HG03135 (cell line): Measurements from ENCODE around the gene ZNF25.
"Not testable (repeated sequence)": the region's sequence is repeated elsewhere in the genome, so short reads cannot be mapped to it uniquely, and the experiment has no call there.

Experiments
- ATAC-seq: cut with Tn5 transposase; IDR thresholded peaks from one replicate; pipeline ENCODE4 v1.9.1; 2021; ENCODE audit warnings: mild to moderate bottlenecking, moderate library complexity; ENCODE audit not compliant: unreplicated experiment

Gene ZNF25

GRCh38 chr10:37948210-37948609 lies 28.2 kb downstream of the ZNF25 start:
- ATAC-seq = no peak

GRCh38 chr10:37947526-37947925 lies 28.9 kb downstream of the ZNF25 start:
- ATAC-seq = no peak

GRCh38 chr10:37937864-37938263 lies 38.6 kb downstream of the ZNF25 start:
- ATAC-seq = no peak

GRCh38 chr10:37934791-37935190 lies 41.7 kb downstream of the ZNF25 start:
- no peak for ATAC-seq

- no peak for ATAC-seq
These were observed 46.0 kb downstream of the ZNF25 start for GRCh38 chr10:37930423-37930822.

- ATAC-seq = not testable (repeated sequence)
These were observed 68.3 kb downstream of the ZNF25 start for GRCh38 chr10:37908165-37908564.

GRCh38 chr10:37906382-37906781 lies 70.1 kb downstream of the ZNF25 start:
- ATAC-seq = no peak
